RWPE2 (cell line): Measurements from ENCODE around the gene RBM4.

ENCODE experiments used
- ATAC-seq: fragments of 200-7000 bp; cut with Tn5 transposase; 3 replicates; pipeline ENCODE4 v1.9.1; 2021; ENCODE audit warnings: low read depth
- DNase-seq: peaks from one replicate; pipeline ENCODE4 v3.0.0-alpha.2; 2020; ENCODE audit warnings: low spot score
- H3K27ac ChIP-seq: fragments of 450-650 bp; 2 replicates; pipeline ENCODE4 v1.5.1; 2017; ENCODE audit warnings: mild to moderate bottlenecking; ENCODE audit not compliant: poor library complexity, severe bottlenecking
- H3K27me3 ChIP-seq: fragments of 250-450 bp; sonication (Bioruptor Pico); 2 replicates; pipeline ENCODE4 v1.5.1; 2021; ENCODE audit warnings: mild to moderate bottlenecking, moderate library complexity; ENCODE audit not compliant: insufficient read depth, poor library complexity, severe bottlenecking
- H3K36me3 ChIP-seq: fragments of 250-450 bp; sonication (Bioruptor Pico); 2 replicates; pipeline ENCODE4 v1.5.1; 2020; ENCODE audit warnings: low read depth, mild to moderate bottlenecking, moderate library complexity
- H3K4me1 ChIP-seq: fragments of 250-450 bp; sonication (Bioruptor Pico); 2 replicates; pipeline ENCODE4 v1.5.1; 2021; ENCODE audit warnings: mild to moderate bottlenecking, moderate library complexity; ENCODE audit not compliant: insufficient read depth, poor library complexity, severe bottlenecking
- H3K4me3 ChIP-seq: fragments of 250-450 bp; sonication (Bioruptor Pico); 2 replicates; pipeline ENCODE4 v1.5.1; 2021; ENCODE audit warnings: mild to moderate bottlenecking, moderate library complexity; ENCODE audit not compliant: severe bottlenecking
- H3K9me3 ChIP-seq: fragments of 250-450 bp; sonication (Bioruptor Pico); 2 replicates; pipeline ENCODE4 v1.5.1; 2021; ENCODE audit warnings: mild to moderate bottlenecking, moderate library complexity; ENCODE audit not compliant: severe bottlenecking
- CTCF ChIP-seq: fragments of 450-650 bp; IDR thresholded peaks from one replicate; pipeline ENCODE4 v1.5.1; 2017; ENCODE audit warnings: mild to moderate bottlenecking, moderate library complexity; ENCODE audit not compliant: poor library complexity, severe bottlenecking

The RBM4 gene

GRCh38 chr11:66607126-66607834 is 31.2 kb upstream of the RBM4 start:
- H3K4me1 ChIP-seq: no peaks in the 10 kb centered on the region
- no peak for DNase-seq
- peak; percentile 74 for ATAC-seq
- peak overlapping the region; percentile 34 for H3K27ac ChIP-seq
- no peaks in the 10 kb centered on the region; the same call in 1 of the 2 replicates for H3K36me3 ChIP-seq
- H3K4me3 ChIP-seq: no peak overlapping the region
- no peaks in the 10 kb centered on the region for H3K9me3 ChIP-seq
- H3K27me3 ChIP-seq: no peaks in the 10 kb centered on the region
- TF ChIP-seq CTCF: no peak

- Histone ChIP-seq H3K27me3 (no peaks in the 10 kb centered on the region), H3K36me3 (no peaks in the 10 kb centered on the region), H3K9me3 (no peaks in the 10 kb centered on the region), H3K4me1 (no peaks in the 10 kb centered on the region), H3K27ac (no peak overlapping the region), H3K4me3 (no peak overlapping the region)
- ATAC-seq (no peak), DNase-seq (no peak)
- TF ChIP-seq CTCF: no peak
Observed at GRCh38 chr11:66609721-66610617, 28.5 kb upstream of the RBM4 start.

GRCh38 chr11:66612458-66612857 is 26.0 kb upstream of the RBM4 start:
- H3K9me3 ChIP-seq: no peaks in the 10 kb centered on the region
- H3K4me1 ChIP-seq: peaks cover 3% of the 10 kb centered on the region
- H3K27ac ChIP-seq: no peak overlapping the region
- no peak for TF ChIP-seq CTCF
- ATAC-seq (no peak), DNase-seq (no peak)
- H3K36me3 ChIP-seq: peaks cover 3% of the 10 kb centered on the region
- H3K27me3 ChIP-seq: no peaks in the 10 kb centered on the region
- no peak overlapping the region for H3K4me3 ChIP-seq

- Histone ChIP-seq H3K27me3 (no peaks in the 10 kb centered on the region), H3K4me1 (peaks cover 5% of the 10 kb centered on the region), H3K27ac (no peak overlapping the region), H3K9me3 (no peaks in the 10 kb centered on the region), H3K4me3 (no peak overlapping the region), H3K36me3 (peaks cover 19% of the 10 kb centered on the region)
- DNase-seq: no peak
- TF ChIP-seq CTCF: no peak
- no peak for ATAC-seq
Observed at GRCh38 chr11:66614073-66614472, 24.4 kb upstream of the RBM4 start.
